Renal cortical epithelial cell (primary cell): ENCODE data around the gene GNLY. TPM values are rescaled to one million over a fixed set of nuclear protein-coding genes. Genes with fewer than 3 reads are reported as not detected.

Experiments used
- DNase-seq: peaks from one replicate; pipeline ENCODE4 v3.0.0-alpha.2; 2011; ENCODE audit warnings: low read depth
- total RNA-seq: library from RNA; depleted of rRNA; stranded (reverse); fragments of >200 nt; gene quantifications from 2 replicates; pipeline ENCODE4 v1.2.3, GENCODE V29; 2014

The GNLY gene
- total RNA-seq, 1 donor from 2014 or later, result not detected

GRCh38 chr2:85728883-85729824 is 35.0 kb downstream of the GNLY start:
- DNase-seq, result peak; percentile 53

GRCh38 chr2:85729825-85730510 is 35.8 kb downstream of the GNLY start:
- no peak for DNase-seq

- no peak for DNase-seq
Observed at GRCh38 chr2:85730686-85731230, 36.6 kb downstream of the GNLY start.

- no peak for DNase-seq
Observed at GRCh38 chr2:85731606-85732005, 37.4 kb downstream of the GNLY start.

GRCh38 chr2:85732467-85733120 is 38.4 kb downstream of the GNLY start:
- DNase-seq, result no peak

- DNase-seq, result no peak
Observed at GRCh38 chr2:85733121-85733960, 39.2 kb downstream of the GNLY start.

GRCh38 chr2:85734015-85734414 is 39.9 kb downstream of the GNLY start:
- DNase-seq, result no peak

GRCh38 chr2:85734942-85735608 is 40.9 kb downstream of the GNLY start:
- no peak for DNase-seq

- DNase-seq, result no peak
Observed at GRCh38 chr2:85735691-85736090, 41.5 kb downstream of the GNLY start.

GRCh38 chr2:85736456-85737355 is 42.5 kb downstream of the GNLY start:
- no peak for DNase-seq

GRCh38 chr2:85737481-85737880 is 43.3 kb downstream of the GNLY start:
- DNase-seq, result peak; percentile 72

GRCh38 chr2:85737961-85738360 is 43.8 kb downstream of the GNLY start:
- no peak for DNase-seq

- DNase-seq, result no peak
Observed at GRCh38 chr2:85740193-85740592, 46.0 kb downstream of the GNLY start.

GRCh38 chr2:85741211-85741832 is 47.2 kb downstream of the GNLY start:
- no peak for DNase-seq

- DNase-seq, result peak; percentile 71
Observed at GRCh38 chr2:85741833-85742455, 47.8 kb downstream of the GNLY start.

GRCh38 chr2:85743304-85743978 is 49.3 kb downstream of the GNLY start:
- peak; percentile 92 for DNase-seq

- DNase-seq, result no peak
Observed at GRCh38 chr2:85744055-85744454, 49.9 kb downstream of the GNLY start.
